IPS-18a (cell line): ENCODE data around the gene TNNC1.

Experiments
- H3K27ac ChIP-seq: one replicate; pipeline ENCODE4 v1.5.1; 2013; ENCODE audit warnings: low read length
- H3K27me3 ChIP-seq: one replicate; pipeline ENCODE4 v1.6.1; 2013; ENCODE audit warnings: mild to moderate bottlenecking, low read length; ENCODE audit not compliant: control insufficient read depth, insufficient read depth
- H3K36me3 ChIP-seq: one replicate; pipeline ENCODE4 v1.6.1; 2013; ENCODE audit warnings: low read depth, low read length; ENCODE audit not compliant: control insufficient read depth
- H3K4me1 ChIP-seq: one replicate; pipeline ENCODE4 v1.6.1; 2013; ENCODE audit warnings: low read depth, low read length; ENCODE audit not compliant: control insufficient read depth
- H3K4me3 ChIP-seq: one replicate; pipeline ENCODE4 v1.5.1; 2013; ENCODE audit warnings: low read length
- H3K9ac ChIP-seq: one replicate; pipeline ENCODE4 v1.6.1; 2013; ENCODE audit warnings: mild to moderate bottlenecking, low read length, moderate library complexity
- H3K9me3 ChIP-seq: one replicate; pipeline ENCODE4 v1.6.1; 2013; ENCODE audit warnings: low read depth, low read length; ENCODE audit not compliant: control insufficient read depth

Gene TNNC1

DNA sequence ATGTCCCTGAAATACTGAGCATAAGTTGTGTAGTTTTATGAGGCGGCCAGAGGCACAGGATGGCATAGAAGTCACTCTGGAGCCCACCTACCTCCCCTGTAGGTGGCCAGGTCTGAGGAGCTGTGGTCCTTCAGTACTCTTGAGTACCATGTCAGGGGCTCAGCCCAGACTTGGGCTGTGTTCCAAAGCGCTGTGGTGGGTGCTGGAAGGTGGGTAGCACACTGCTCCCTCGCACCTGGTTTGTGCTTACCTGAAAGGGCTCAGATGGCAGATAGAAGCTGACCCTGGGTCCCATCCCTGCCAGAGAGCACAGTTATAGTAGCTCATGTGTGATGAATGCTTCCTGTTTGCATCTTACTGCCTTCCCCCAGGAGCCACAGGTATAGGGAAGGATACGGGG is 17.1 kb upstream of the TNNC1 start:
- Histone ChIP-seq H3K9ac (no peak overlapping the region), H3K4me3 (no peak overlapping the region), H3K9me3 (no peaks in the 10 kb centered on the region), H3K36me3 (peaks cover 46% of the 10 kb centered on the region), H3K4me1 (no peaks in the 10 kb centered on the region), H3K27ac (no peak overlapping the region), H3K27me3 (no peaks in the 10 kb centered on the region)

DNA sequence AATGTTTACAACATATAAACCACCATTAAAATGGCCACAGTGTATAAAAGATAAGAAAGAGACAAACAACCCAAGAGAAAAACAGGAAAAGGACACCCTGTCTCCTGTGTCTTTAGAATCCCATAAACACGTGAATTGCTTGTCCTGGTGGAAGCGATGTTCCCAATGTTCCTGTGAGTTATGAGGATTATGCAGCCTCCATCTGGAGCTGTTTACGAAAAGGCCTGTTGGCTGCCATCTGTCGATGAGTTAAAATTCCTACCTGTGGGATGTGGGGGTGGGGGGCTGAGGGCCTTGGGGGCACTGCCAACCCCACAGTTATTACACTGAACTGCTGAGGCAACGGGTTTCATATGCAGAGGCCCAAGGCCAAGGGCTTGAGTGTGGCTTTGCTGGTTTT is 15.2 kb upstream of the TNNC1 start:
- Histone ChIP-seq H3K4me1 (no peaks in the 10 kb centered on the region), H3K9me3 (no peaks in the 10 kb centered on the region), H3K36me3 (peaks cover 32% of the 10 kb centered on the region), H3K4me3 (no peak overlapping the region), H3K27me3 (no peaks in the 10 kb centered on the region), H3K9ac (no peak overlapping the region), H3K27ac (no peak overlapping the region)

DNA sequence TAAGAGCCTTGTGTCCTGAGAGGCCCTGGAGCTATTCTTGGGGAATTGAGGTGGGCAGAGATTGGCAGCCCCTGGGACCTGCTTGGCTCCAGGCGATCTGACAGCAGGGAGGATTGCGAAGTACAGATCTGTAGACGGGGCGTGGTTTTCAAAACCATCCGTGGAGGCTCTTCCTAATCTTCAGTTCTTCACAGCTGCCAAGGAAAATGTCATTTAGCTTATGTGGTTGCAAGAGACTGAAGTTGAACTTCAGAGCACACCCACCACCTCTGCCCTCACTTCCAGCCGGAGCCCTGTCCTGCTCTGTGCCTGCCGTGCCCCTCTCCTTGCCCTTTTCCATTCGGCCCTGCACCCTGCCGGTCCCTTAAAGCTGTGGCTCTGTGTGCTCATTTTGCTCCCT is 14.5 kb upstream of the TNNC1 start:
- Histone ChIP-seq H3K9me3 (no peaks in the 10 kb centered on the region), H3K27me3 (no peaks in the 10 kb centered on the region), H3K27ac (no peak overlapping the region), H3K9ac (no peak overlapping the region), H3K36me3 (peaks cover 26% of the 10 kb centered on the region), H3K4me1 (no peaks in the 10 kb centered on the region), H3K4me3 (no peak overlapping the region)

DNA sequence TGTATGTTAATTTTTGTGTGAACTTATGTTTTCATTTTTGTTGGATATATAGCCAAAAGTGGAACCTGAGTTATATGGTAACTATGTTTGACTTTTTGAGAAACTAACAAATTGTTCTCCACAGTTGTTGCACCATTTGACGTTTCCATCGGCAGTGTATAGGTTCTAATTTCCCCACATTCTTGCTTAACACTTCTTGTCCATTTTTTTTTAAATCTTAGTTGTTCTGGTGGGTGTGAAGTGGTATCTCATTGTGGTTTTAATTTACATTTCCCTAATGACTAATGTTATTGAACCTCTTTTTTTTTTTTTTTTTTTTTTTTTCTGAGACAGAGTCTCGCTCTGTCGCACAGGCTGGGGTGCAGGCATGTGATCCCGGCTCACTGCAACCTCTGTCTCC is 9.6 kb upstream of the TNNC1 start:
- peaks cover 40% of the 10 kb centered on the region for H3K36me3 ChIP-seq

DNA sequence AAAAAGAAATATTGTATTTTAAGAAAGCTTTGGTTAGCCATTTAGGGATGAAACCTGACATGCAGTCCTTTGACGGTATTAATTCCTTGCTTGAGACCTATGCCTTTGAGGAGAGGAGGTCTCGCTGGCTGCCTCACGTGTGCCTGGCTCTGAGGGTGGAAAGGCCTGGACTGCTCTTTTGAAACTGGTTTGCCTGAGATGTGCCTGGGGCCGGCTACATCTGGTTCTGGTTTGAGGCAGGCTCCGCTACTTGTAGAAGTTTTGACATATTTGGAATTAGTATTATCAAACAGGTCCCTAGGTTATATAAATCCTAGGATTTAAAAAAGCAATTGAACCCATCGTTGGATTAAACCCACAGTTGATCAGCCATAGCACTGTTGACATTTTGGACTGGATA is 8.0 kb upstream of the TNNC1 start:
- Histone ChIP-seq H3K36me3 (peaks cover 45% of the 10 kb centered on the region), H3K4me3 (no peak overlapping the region), H3K9ac (no peak overlapping the region), H3K9me3 (no peaks in the 10 kb centered on the region), H3K4me1 (no peaks in the 10 kb centered on the region), H3K27ac (no peak overlapping the region), H3K27me3 (no peaks in the 10 kb centered on the region)

More for the DNA sequence above, 9.6 kb upstream of the TNNC1 start:
- Histone ChIP-seq H3K4me1 (no peaks in the 10 kb centered on the region), H3K9ac (no peak overlapping the region), H3K27ac (no peak overlapping the region), H3K9me3 (no peaks in the 10 kb centered on the region), H3K27me3 (no peaks in the 10 kb centered on the region), H3K4me3 (no peak overlapping the region)

DNA sequence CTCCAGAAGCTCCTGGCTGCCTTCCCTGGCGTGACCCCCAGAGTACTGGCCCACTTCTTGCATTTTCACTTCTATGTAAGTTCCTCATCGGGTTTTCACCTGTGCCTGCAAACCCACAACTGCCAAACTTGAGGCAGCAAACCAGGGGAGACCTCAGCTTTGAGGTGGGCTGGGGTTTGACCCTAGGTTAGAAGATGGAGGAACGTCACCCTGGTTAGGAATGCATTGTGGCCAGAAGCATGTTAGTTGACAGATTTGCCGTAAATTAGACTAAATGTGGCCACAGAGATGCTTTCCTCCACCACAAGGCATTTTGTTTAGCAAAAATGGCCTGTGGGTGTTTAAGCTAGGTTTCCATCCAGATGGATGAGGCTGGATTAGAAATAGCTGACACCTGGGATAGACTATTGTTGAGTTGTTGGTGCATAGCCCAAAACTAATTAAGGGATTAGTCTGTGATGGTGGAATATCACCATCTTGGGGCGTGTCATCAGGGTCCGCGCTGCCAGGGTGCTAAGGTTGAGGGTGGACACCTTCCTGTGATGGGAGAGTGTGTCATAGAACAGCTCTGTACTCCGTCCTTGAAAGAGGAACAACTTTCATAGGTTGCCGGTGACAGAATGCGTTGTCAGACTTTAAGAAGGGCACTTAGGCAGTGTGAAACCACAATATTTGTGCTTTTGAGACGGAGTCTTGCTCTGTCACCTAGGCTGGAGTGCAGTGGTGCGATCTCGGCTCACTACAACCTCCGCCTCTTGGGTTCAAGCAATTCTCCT is 5.1 kb upstream of the TNNC1 start:
- H3K36me3 ChIP-seq = peaks cover 45% of the 10 kb centered on the region
- H3K27me3 ChIP-seq = no peaks in the 10 kb centered on the region
- H3K9ac ChIP-seq = no peak overlapping the region
- no peaks in the 10 kb centered on the region for H3K9me3 ChIP-seq
- H3K27ac ChIP-seq = no peak overlapping the region
- no peak overlapping the region for H3K4me3 ChIP-seq
- H3K4me1 ChIP-seq = peaks cover 8% of the 10 kb centered on the region

DNA sequence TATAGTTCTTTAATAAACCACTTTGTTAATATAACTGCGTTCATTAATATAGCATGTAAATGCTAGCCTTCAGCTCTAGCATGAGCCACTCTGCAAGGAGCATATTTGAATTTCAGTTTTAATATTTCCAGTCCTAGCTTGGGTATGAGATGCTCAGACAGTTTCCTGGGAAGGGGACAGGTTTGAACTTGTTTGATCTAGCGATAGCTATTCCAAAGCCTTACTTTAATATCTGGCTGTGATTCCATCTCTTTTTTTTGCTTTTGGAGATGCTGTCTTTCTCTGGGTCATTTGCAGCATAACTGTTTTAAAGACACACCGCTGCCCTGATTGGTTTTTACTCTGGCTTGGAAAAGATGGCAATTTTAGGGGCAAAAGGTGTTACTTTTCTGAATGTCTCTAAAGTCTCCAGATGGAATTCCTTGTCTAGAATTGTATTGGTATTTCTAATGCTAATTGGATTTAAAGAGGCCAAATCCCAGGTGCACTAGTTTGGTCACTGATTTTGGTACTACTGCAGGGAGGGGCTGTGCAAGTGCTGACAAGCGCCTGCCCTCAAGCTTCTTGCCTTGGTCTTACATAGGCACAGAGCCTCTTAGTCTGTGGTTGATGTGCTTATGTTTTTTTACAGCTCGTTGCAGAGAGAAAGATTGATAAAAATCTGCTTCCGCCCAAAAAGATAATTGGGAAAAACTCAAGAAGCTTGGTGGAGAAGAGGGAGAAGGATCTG is 4.4 kb upstream of the TNNC1 start:
- Histone ChIP-seq H3K36me3 (peaks cover 43% of the 10 kb centered on the region), H3K27ac (no peak overlapping the region), H3K27me3 (no peaks in the 10 kb centered on the region), H3K4me1 (peaks cover 8% of the 10 kb centered on the region), H3K9ac (no peak overlapping the region), H3K4me3 (no peak overlapping the region), H3K9me3 (no peaks in the 10 kb centered on the region)

DNA sequence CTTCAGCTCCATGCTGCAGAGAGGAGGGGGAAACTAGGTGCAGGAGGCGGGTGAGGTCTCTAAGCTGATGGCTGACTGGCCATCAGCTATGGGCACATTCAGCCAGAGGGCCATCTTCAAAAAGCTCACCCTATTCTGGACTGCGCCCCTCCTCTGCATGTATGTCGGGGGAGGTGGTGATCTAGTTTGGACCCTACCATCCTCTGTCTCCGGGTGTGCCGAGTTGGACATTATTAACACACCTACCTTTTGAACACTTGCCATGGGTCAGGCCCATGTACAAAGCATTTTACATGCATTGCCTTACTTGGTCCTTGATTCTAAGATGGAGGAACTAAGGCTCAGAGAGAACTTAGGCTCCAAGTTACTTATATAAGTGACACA is 3.0 kb upstream of the TNNC1 start:
- Histone ChIP-seq H3K9ac (peak overlapping the region; percentile 78), H3K4me1 (peaks cover 8% of the 10 kb centered on the region), H3K27me3 (no peaks in the 10 kb centered on the region), H3K4me3 (peak overlapping the region; percentile 87), H3K27ac (no peak overlapping the region), H3K36me3 (peaks cover 34% of the 10 kb centered on the region), H3K9me3 (no peaks in the 10 kb centered on the region)

DNA sequence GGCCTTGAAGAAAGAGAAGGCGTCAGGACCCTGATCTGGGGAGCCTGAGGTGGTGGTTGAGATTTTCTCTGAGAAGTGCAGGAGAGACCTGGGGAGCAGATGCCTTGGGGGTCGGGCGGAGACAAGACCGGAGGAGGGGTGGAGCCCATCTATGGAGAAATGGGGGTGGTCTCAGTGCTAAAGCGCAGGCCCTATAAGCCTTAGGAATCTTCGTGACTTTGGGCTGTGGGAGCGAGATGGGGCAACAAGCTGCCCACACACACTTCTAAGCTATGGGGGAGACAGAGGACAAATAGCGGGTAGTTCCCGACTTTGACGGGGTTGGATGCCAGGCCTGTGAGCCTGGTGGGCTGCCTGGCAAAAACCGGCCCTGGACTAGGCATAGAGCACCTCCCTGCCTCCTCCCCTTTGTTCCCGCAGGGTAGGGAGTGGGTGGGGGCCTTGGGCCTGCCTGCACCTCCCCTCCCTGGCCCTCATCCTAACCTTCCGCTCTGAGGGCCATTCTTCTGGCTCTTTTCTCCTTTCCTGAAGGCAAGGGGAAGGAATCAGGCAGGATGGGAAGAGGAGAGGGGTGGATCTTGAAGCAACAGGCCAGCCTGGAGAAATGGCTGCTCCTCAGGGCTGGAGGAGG is 2.4 kb upstream of the TNNC1 start:
- Histone ChIP-seq H3K36me3 (peaks cover 34% of the 10 kb centered on the region), H3K4me1 (peaks cover 8% of the 10 kb centered on the region), H3K4me3 (peak overlapping the region; percentile 87), H3K9me3 (no peaks in the 10 kb centered on the region), H3K27ac (no peak overlapping the region), H3K9ac (peak overlapping the region; percentile 78), H3K27me3 (no peaks in the 10 kb centered on the region)

DNA sequence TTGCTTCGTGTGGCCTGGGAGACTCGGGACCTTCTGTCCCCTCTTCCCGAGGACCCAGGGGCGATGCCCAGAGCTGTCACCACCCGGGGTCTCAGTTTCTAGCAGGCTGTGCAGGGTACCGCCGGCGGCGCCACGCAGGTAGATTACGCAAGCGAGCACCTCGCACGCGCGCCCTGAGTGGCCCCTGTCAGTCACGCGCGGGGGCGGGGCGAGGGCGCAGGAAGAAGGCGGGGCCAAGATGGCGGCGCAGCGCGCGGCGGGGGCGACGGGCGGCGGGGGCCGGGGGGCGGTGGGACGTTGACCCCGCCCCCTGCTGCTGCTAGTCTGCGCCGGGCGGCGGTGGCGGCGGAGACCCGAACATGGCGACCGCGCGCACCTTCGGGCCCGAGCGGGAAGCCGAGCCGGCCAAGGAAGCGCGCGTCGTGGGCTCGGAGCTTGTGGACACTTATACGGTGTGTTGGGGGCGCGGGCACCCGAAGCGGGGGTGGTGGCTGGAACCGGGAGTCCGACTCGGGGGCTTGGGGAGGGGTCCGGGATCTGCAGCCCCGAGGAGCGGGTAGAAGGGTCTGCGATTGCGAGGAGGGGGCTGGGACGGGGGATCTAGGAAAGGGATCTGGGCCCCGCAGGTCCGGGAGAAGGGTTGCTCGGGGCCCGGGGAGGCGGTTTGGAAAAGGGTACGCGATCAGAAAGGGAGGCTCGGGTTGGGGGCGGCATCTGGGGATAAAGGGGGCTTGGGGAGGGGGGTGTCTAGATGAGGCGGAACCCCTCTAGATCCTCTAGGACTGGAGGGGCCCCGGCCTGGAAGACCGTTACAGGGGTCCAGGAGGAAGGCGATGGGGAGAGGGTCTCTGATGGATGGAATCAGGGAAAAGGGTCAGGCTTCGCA is 1.7 kb upstream of the TNNC1 start, which contains the start of gene NISCH:
TSS of gene NISCH (plus strand) at position 322 of the 886 bp plus-strand sequence. CDS start at position 360, 38 bp downstream.
- H3K4me3 ChIP-seq = peak within 1 kb of the TSS; percentile 87
- H3K9ac ChIP-seq = peak within 1 kb of the TSS; percentile 78
- no peaks in the 10 kb centered on the region for H3K27me3 ChIP-seq
- H3K9me3 ChIP-seq = no peaks in the 10 kb centered on the region
- H3K27ac ChIP-seq = no peak within 1 kb of the TSS
- H3K36me3 ChIP-seq = peaks cover 26% of the 10 kb centered on the region
- H3K4me1 ChIP-seq = peaks cover 8% of the 10 kb centered on the region

DNA sequence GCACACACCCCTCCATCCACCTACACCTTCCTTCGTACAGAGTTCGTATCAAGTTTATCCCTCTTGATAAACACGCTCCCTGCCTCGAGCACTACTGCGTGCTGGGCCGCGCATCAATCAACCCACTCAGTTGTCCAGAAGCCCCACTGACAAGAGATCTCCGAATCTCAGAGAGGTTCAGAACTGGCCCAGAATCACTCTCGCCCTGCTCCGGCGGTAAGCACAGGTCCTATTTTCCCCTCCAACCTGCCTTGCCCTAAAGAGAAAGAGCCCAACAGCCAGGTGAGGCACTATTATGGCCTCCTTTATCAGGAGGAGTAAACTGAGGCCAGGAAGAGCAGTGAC is 1.1 kb upstream of the TNNC1 start:
- Histone ChIP-seq H3K4me1 (peaks cover 8% of the 10 kb centered on the region), H3K27ac (no peak overlapping the region)

More for the DNA sequence above, 1.1 kb upstream of the TNNC1 start:
- H3K4me3 ChIP-seq = peak overlapping the region; percentile 87
- no peaks in the 10 kb centered on the region for H3K27me3 ChIP-seq
- H3K9ac ChIP-seq = peak overlapping the region; percentile 11
- H3K9me3 ChIP-seq = no peaks in the 10 kb centered on the region
- H3K36me3 ChIP-seq = peaks cover 22% of the 10 kb centered on the region
